Uterus (tissue), 4 donors: Measurements from ENCODE around the gene MORN2. TPM values are rescaled to one million over a fixed set of nuclear protein-coding genes. Genes with fewer than 3 reads are reported as not detected.
A peak's percentile ranks its signal among the peaks of the same experiment; 100 is the strongest.

ENCODE experiments used
- DNase-seq, 2 donors: peaks; one replicate each; pipeline ENCODE4 v3.0.0-alpha.2; 2019 to 2020
- H3K27ac ChIP-seq, 2 donors: fragments of 200-600 bp; sonication (generic); 1 replicate in 1 of 2; 2 replicates in 1 of 2; pipeline ENCODE4 v1.5.1; 2016 to 2018
- H3K27me3 ChIP-seq, 2 donors: fragments of 200-600 bp; sonication (generic); one replicate each; pipeline ENCODE4 v1.5.1; 2018 to 2019; ENCODE audit warnings: control low read depth in 1 of 2
- H3K36me3 ChIP-seq, 2 donors: fragments of 200-600 bp; sonication (generic); one replicate each; pipeline ENCODE4 v1.5.1; 2019; ENCODE audit warnings: control low read depth in 1 of 2
- H3K4me1 ChIP-seq, 2 donors: fragments of 200-600 bp; sonication (generic); one replicate each; pipeline ENCODE4 v1.5.1; 2018 to 2019; ENCODE audit warnings: control low read depth in 1 of 2
- H3K4me3 ChIP-seq, 2 donors: fragments of 200-600 bp; sonication (generic); 1 replicate in 1 of 2; 2 replicates in 1 of 2; pipeline ENCODE4 v1.5.1; 2018 to 2019; ENCODE audit warnings: mild to moderate bottlenecking in 1 of 2
- H3K9me3 ChIP-seq, 2 donors: fragments of 200-600 bp; sonication (generic); one replicate each; pipeline ENCODE4 v1.5.1; 2019; ENCODE audit warnings: control low read depth in 1 of 2
- CTCF ChIP-seq, 4 experiments: fragments of 200-600 bp in 2 of 4; fragments of 450-650 bp in 2 of 4; sonication (generic) in 2 of 4; IDR thresholded peaks; one replicate each; pipeline ENCODE4 v1.5.1; 2016 to 2019; ENCODE audit warnings: antibody characterized with exemption in 4 of 4, mild to moderate bottlenecking in 2 of 4, moderate library complexity in 1 of 4
- POLR2A ChIP-seq, 2 donors: fragments of 450-650 bp; IDR thresholded peaks; one replicate each; pipeline ENCODE4 v1.6.1; 2016; ENCODE audit warnings: antibody characterized with exemption in 2 of 2, mild to moderate bottlenecking in 1 of 2, moderate library complexity in 1 of 2
- intact Hi-C: fragments of 100-400 bp; cut with DNase I; formaldehyde crosslinking; loops from one replicate; pipeline ENCODE4 v1.15.1; 2023; ENCODE audit warnings: low total_unique reads
- total RNA-seq, 4 donors: library from RNA; depleted of rRNA in 3 of 4; stranded (reverse); fragments of >200 nt in 3 of 4; gene quantifications; one replicate each; pipeline versions ENCODE4 v1.1.0 to v1.2.4, GENCODE V29; 2014 to 2023
- donor health status: DM: yes; HTN: yes; CAD: no.

Gene MORN2
- total RNA-seq, 4 donors from 2014 or later: 2.0 to 16.3 (median 10.6) TPM

- Histone ChIP-seq H3K27me3 (no peaks in the 10 kb centered on the region), H3K27ac (no peak overlapping the region), H3K36me3 (no peaks in the 10 kb centered on the region), H3K4me3 (no peak overlapping the region), H3K4me1 (no peaks in the 10 kb centered on the region), H3K9me3 (no peaks in the 10 kb centered on the region)
- TF ChIP-seq POLR2A (IDR thresholded peaks at IDR 0.05) (no peak), CTCF (IDR thresholded peaks at IDR 0.05) (peak in 1 of 4 experiments; percentile 13)
- no peak for DNase-seq
- intact Hi-C loops: no loop called here
Observed at GRCh38 chr2:38835015-38835601, 40.7 kb upstream of the MORN2 start.

- intact Hi-C loops: no loop called here
- no peaks in the 10 kb centered on the region for H3K36me3 ChIP-seq
- no peak for DNase-seq
- H3K27me3 ChIP-seq: no peaks in the 10 kb centered on the region
- no peak overlapping the region for H3K27ac ChIP-seq
- H3K9me3 ChIP-seq: no peaks in the 10 kb centered on the region
- H3K4me1 ChIP-seq: no peaks in the 10 kb centered on the region
- no peak overlapping the region for H3K4me3 ChIP-seq
- TF ChIP-seq CTCF (IDR thresholded peaks at IDR 0.05): no peak
- TF ChIP-seq POLR2A (IDR thresholded peaks at IDR 0.05): no peak
Observed at GRCh38 chr2:38835990-38836389, 39.8 kb upstream of the MORN2 start.

- no peak for DNase-seq
- no peaks in the 10 kb centered on the region for H3K4me1 ChIP-seq
- no peak for TF ChIP-seq CTCF (IDR thresholded peaks at IDR 0.05)
- no peak for TF ChIP-seq POLR2A (IDR thresholded peaks at IDR 0.05)
Observed at GRCh38 chr2:38836791-38837190, 39.0 kb upstream of the MORN2 start.

GRCh38 chr2:38850045-38850444, 25.7 kb upstream of the MORN2 start:
- Histone ChIP-seq H3K9me3 (no peaks in the 10 kb centered on the region), H3K4me1 (no peaks in the 10 kb centered on the region), H3K27me3 (no peaks in the 10 kb centered on the region), H3K36me3 (no peaks in the 10 kb centered on the region), H3K27ac (no peak overlapping the region), H3K4me3 (no peak overlapping the region)
- TF ChIP-seq POLR2A (IDR thresholded peaks at IDR 0.05): no peak
- no peak for TF ChIP-seq CTCF (IDR thresholded peaks at IDR 0.05)
- no peak for DNase-seq
- intact Hi-C loops: no loop called here

More at GRCh38 chr2:38836791-38837190, 39.0 kb upstream of the MORN2 start:
- H3K9me3 ChIP-seq: no peaks in the 10 kb centered on the region
- H3K4me3 ChIP-seq: no peak overlapping the region
- H3K27me3 ChIP-seq: no peaks in the 10 kb centered on the region
- intact Hi-C loops: no loop called here
- no peaks in the 10 kb centered on the region for H3K36me3 ChIP-seq
- no peak overlapping the region for H3K27ac ChIP-seq

GRCh38 chr2:38856165-38856564, 19.6 kb upstream of the MORN2 start:
- intact Hi-C loops: no loop called here
- Histone ChIP-seq H3K9me3 (no peaks in the 10 kb centered on the region), H3K27ac (no peak overlapping the region), H3K4me3 (no peak overlapping the region), H3K4me1 (no peaks in the 10 kb centered on the region), H3K27me3 (no peaks in the 10 kb centered on the region), H3K36me3 (no peaks in the 10 kb centered on the region)
- TF ChIP-seq POLR2A (IDR thresholded peaks at IDR 0.05) (no peak), CTCF (IDR thresholded peaks at IDR 0.05) (no peak)
- no peak for DNase-seq
